Pons (tissue), 1 donor: Measurements from ENCODE around the gene ACADL.
"Not testable (repeated sequence)": the region's sequence is repeated elsewhere in the genome, so short reads cannot be mapped to it uniquely, and the experiment has no call there.

ENCODE experiments used
- DNase-seq: peaks from one replicate; pipeline ENCODE4 v3.0.0-alpha.2; 2016; ENCODE audit warnings: low spot score

ACADL gene

DNA sequence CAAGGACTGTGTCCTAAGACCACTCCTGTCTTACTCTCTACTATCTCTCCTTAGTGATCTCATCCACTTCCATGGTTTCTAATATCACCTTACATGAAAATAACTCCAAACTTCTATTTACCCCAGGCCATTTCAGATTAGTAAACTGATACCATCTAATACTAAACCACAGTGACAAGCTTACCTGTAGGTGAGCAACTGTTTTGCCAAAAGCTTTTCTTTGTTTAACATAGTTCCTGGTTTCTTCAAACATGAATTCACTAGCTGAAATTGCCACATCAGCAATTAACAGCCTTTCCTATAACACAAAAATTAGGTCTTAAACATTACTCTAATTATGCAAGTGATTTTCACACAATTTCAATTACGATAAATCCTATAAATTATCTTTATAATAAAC is 22.1 kb downstream of the ACADL start:
- no peak for DNase-seq

DNA sequence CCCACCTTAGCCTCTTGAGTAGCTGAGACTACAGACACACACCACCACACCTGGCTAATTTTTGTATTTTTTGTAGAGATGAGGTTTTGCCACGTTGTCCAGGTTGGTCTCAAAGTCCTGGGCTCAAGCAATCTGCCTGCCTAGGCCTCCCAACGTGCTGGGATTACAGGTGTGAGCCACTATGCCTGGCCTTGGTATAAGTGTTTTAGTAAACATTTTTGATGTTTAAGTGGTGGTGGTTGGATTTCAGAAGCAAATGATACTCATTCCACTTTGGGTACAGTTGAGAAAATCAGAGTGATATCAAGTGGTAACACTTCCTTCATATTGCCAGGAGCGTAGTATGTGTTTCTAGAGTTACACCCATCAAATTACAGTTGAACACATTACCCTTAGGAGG is 25.4 kb downstream of the ACADL start:
- no peak for DNase-seq

DNA sequence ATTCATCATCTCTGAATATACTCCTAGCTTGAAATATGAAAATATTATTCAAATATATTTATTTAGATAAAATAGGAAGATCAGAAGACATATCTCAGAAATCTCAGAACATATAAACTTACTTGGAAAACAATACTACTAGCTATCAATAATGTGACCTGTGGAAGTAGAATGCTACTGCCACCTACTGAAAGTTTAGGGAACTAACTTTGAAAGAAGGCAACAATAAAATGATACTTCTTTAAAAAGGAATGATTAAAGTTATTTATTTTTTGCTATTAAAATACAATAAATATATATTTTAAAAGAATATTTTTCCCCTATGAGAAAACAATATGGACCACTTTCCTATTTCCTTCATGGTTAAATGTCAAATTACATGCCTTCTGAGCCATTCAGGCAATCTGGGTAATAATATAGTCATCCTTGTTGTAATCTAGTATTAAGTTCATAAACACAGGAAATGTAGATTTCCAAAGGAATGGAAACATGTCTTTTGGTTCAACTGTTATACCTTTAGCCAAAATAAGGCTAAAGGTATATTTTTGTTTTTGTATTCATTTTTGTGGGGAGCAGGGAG is 26.0 kb downstream of the ACADL start:
- DNase-seq = peak; percentile 50

DNA sequence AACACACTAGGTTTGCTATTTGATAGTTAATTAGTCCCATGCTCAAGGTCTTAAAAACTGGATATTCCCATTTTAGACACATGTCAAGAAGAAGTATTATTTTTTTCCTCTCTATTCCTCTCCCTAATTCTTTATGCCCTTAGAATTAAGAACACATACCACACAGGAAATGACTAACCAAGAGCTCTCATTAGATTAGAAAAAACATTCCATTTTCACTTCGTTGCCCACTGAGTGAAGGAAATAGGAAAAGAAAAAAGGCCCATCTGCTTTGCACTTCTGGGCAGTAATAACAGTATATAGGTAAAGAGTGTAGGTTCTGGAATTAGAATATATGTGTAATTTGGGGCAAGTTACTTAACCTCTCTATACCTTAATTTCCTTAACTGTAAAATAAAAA is 26.9 kb downstream of the ACADL start:
- DNase-seq = no peak

DNA sequence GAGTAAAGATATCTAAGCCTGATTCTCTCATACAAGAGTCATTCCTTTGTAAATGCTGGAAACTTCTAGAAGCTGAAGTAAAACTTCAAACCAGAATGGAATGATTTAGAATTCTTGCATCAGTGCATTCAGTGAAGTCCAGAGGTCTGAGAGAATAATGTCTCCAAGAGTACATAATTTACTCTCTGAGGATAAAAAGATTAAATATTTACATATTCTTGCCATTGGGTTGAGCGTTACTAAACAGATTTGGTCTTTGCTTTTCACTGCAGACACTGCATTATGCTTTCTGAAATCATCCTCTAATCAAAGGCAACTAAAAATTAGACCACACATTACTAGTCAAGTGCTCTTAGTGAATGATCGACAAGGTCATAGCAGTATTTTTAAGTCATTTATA is 27.5 kb downstream of the ACADL start:
- DNase-seq = no peak

DNA sequence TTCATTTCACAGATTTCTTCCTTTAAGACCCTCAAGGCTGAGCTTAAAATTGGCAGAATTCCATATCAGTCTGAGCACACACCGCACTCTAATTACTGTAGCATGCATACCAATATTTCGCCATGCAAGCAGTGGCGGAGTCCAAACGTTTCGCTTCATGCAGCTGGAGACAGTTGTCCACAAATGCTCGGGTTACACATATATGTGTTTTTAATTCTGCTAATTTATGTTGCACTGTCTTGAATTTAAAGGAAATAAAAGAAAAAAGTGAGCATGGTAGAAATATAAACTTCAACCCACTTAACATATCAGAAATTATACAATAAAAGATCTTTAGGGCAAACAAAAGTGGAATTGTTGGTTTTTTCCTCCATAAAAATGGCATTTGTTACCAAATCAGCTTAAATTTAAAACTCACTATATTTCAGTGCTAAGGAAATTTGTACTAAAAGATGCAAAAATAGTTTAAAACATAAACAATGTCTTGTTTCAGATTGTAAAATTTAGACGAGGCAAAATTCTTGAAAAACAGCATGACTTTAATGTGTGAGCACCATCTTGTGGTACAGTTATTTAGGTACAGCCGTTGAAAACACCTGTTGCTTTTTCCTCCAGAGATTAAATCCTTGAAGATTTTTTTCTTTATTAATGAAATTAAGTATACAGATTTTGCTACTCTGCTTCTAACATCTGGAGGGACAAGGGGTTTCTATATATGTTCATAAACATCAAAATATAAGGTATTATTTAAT is 30.0 kb downstream of the ACADL start:
- DNase-seq = peak; percentile 69

DNA sequence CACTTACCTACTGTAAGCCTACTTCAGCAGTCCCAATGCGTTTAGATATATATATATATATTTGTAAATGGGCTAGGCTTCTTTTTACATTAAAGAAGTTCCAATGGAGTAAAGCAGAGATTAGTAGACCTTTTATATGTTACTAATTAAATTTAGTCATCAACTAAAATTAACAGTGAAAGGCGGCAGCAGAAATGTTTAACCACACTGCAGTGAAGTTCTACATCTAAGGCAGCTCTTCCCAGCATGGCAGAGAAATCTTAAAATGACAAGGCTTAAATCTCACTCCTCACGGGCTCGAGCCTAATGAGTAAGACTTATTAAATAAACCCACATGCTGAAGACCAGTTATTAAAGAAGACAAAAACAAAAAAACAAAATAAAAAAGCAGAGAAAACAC is 34.9 kb downstream of the ACADL start:
- DNase-seq = no peak

DNA sequence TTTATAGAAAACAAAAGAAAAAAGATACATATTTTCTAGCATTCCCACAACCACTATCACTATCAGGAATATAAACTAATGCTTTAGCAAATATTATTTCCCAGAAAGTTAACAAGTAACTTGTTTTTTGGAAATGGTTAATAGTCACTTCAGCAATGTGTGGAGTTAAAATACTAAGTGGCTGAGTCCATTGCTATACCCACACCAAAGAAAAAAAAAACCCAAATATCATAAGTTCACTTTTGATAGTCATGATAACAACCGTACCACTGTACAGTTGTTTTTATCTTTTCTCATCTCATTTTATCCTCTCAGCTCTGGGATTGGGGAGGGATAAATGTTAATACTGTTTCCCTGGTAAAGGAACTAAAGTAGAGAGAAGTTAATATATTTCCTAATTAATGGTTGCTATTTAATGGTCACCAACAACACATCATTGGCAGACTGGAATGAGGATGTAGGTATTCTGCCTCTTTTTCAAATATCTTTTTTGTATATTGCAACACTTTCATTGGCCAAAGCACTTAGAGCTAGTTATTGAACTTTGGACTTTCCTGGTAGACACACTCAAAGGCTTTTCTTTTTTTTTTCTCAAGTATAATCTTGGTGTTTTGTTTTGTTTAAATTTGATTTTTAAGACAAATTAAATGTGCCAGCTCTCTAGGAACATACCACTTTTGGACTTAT is 35.7 kb downstream of the ACADL start:
- DNase-seq = no peak

DNA sequence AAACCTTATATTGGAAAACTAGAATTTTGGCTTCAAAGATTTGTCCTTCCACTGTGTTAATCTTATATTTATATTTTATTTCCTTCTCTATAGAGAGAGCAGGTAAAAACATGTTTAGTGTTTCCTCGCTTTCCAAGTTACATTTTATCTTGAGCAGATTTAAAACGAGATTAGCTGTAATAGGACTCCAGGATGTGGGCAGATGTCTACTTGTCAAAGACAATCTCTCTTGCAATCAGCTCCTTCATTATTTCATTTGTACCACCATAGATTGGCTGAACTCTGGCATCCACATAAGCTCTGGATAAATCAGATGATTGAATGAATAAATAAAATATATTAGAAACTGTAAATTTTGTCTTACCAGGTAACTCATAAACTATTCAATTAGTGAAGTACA is 36.5 kb downstream of the ACADL start:
- DNase-seq = no peak

DNA sequence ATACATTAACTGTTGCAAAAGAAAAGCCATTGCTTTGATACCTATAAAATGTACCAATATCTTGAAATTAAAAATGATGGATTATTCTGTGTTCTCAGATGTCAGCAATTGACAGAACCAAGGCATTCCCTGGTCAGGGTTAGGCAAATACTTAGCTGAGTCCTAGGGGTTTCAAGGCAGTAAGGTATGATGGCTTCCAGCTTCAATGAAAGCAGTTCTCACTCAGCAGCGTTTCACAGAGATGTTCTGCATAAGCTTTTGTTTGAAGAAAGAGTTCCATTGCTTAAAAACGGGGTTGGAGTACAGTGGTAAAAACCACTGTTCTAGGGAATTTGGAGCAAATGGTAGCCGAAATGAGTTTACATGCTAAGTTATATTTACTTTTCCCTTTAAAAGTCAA is 37.1 kb downstream of the ACADL start:
- no peak for DNase-seq

DNA sequence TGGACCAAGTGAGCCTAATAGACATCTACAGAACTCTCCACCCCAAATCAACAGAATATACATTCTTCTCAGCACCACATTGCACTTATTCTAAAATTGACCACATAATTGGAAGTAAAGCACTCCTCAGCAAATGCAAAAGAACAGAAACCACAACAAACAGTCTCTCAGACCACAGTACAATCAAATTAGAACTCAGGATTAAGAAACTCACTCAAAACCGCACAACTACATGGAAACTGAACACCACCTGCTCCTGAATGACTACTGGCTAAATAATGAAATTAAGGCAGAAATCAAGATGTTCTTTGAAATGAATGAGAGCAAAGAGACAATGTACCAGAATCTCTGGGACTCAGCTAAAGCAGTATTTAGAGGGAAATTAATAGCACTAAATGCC is 41.3 kb downstream of the ACADL start:
- not testable (repeated sequence) for DNase-seq

DNA sequence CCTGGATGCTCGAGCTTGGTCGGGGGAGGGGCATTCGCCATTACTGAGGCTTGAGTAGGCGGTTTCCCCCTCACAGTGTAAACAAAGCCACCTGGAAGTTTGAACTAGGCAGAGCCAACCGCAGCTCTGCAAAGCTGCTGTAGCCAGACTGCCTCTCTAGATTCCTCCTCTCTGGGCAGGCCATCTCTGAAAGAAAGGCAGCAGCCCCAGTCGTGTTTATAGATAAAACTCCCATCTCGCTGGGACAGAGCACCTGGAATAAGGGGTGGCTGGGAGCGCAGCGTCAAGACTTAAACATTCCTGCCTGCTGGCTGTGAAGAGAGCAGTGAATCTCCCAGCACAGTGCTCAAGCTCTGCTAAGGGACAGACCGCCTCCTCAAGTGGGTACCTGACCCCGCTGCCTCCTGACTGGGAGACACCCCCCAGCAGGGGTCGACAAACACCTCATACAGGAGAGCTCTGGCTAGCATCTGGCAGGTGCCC is 43.6 kb downstream of the ACADL start:
- DNase-seq = not testable (repeated sequence)

DNA sequence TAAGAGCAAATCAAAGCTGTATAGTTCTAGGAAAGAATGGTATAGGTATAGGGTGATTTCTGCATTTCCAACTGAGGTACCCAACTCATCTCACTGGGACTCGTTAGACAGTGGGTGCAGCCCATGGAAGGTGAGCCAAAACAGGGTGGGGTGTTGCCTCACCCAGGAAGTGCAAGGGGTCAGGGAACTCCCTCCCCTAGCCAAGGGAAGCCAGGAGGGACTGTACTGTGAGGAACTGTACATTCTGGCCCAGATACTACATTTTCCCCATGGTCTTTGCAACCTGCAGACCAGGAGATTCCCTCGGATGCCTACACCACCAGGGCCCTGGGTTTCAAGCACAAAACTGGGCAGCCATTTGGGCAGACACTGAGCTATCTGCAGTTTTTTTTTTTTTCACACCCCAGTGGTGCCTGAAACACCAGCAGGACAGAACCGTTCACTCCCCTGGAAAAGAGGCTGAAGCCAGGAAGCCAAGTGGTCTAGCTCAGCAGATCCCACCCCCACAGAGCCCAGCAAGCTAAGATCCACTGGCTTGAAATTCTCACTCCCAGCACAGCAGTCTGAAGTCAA is 44.1 kb downstream of the ACADL start:
- DNase-seq = not testable (repeated sequence)

DNA sequence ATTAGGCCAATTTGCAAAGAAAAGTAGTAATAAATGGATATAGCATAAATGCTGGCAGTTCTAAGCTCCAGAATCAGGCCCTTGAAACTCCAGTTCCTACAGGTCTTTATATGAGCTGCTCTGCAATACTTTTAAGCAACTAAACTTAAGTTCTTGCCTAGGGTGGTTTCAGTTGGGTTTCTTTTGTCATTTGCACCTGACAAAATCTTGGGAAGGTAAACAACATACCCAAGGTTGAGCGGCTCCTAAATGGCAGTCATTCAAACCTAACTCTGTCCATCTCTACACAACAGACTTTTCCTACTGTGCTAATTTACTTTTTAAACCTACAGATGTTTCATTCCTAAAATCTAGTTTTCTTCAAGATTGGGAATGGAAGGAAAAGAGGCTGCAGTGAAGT is 44.8 kb downstream of the ACADL start:
- no peak for DNase-seq

DNA sequence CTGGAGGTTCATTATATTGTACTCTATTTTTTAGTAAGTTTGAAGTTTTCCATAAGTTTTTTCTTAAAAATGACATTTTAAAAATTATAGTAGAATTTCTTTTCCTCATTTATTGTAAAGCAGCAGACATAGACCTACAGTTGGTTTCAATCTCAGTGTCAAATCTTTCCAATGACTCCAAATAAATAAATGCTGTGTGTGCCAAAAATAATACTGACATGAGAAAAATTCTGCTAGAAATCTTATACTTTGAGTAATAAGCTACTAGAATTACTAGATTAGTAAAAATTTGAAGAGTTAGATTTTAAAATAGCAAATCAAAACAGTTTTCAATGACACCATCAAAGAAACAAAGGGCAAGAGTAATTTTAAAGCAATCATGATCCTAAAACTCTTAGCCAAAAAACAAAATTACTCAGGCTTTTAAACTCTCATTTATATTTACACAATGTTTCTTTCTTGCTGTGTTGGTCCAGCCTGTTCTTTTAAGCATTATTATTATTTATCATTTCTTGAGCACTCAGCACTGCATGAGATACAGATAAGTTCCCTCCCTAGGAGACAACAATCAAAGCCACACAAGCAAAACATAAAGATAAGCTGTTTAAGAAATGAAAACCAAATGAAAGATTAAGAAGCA is 45.8 kb downstream of the ACADL start:
- DNase-seq = no peak

DNA sequence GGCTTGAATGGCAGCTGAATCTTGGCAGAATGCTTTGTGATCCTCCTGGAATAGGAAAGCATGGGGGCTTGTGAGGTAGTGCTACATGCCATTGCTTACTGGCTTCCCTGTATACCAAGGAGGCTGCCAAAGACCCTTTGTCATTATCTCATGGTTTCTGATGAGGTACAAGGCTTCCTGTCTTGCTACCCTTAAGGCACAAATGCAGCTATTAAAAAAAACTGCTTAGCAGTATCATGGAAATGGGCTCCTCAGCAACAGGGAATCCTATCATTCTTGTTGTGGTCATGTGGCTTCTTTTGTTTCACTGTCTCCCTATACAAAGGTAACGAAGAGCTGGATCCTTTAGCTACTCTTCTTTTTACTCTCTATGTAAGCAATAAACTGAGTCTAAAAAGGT is 47.5 kb downstream of the ACADL start:
- DNase-seq = no peak

DNA sequence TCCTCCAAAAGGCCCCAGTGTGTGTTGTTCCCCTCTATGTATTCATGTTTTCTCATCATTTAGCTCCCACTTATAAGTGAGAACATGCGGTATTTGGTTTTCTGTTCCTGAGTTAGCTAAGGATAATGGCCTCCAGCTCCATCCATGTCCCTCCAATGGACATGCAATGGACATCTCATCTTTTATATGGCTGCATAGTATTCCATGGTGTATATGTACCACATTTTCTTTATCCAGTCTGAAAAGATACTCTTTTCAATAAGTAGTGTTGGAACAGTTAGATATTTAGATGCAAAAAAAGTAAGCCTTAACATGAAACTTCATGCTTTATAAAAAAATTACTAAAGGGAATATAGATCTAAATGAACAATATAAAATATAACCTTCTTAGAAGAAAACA is 48.1 kb downstream of the ACADL start:
- not testable (repeated sequence) for DNase-seq

DNA sequence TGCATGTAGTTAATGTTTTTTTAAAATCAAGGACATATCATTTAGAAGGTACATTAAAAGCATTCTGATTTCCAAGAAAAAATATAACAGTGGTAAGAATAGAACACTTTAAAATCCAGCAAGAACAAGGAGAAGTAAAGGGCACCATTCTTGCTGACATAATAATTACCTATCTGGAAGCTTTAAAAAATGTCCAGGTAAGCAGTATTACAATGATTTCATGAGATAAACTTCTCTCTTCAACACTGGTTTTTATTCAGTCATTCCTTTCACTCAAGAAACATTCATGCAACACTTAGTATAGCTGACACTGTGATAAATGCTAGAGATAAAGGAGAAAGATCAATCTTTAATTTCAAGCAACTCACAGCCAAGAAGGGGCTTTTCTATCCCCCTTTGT is 51.2 kb downstream of the ACADL start:
- no peak for DNase-seq

DNA sequence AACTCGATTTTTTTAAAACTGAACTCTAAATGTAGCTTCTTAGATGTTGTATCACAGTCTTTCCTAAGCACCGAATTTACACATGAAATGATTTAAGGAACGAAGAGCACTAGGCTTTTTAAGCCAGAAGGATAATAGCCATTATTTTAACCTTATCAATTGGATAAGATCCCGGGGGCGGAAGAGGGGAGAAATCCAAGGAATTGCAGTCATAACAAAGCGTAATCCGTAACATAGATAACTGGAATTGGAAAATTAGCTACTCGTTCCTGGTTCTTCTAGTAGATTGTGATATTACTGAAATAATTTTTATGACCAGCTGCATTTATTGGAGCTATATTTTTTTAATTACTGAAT is 53.0 kb downstream of the ACADL start:
- no peak for DNase-seq

DNA sequence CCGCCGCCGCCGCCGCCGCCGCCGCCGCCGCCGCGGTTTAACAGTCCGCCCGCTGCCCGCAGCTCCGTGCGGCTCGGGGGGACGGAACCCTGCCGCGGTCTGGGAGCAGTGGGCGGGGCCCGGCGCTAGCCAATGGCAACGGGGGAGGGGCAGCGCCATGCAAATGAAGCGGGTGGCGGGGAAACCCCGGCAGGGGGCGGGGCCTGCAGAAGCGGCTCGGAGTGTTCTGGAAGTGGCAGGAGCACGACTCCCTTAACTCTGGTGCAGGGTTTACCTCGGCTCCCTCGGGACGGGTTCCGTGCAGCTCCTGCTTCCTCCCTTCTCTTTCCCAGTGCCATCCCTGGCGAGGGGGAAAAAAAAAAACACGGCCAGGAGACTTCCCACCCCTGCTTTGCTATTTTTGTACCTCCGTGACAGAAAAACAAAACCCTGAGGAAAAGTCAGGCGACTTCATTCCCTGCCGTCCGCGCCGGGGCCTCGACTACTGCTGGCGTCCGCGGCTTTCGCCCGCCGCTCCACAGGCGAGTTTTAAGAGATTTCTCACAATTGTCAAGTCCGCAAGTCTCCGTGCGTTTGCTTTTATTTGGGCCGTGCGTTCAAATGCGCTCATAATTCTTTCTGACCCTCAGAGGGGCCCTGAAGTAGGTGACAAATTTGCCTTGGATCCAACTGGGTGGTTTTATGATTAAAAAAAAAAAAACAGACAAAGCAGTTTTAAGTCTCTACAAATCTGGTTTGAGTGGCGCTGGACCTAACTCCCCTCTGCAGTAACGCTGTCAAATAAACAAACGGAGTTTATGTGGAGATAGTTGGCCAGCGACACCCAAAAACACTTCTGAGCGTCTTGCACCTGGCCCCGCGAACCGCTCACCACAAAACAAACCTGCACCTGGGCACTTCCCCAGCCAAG is 53.7 kb downstream of the ACADL start, which contains the start of gene KANSL1L:
Gene KANSL1L, minus strand, starts transcription at position 101 of the 910 bp plus-strand sequence. CDS start 16,827 bp downstream, outside the sequence.
- peak; percentile 95 for DNase-seq
